HEK293T (cell line): Measurements from ENCODE around the gene INVS.

Source experiments
- BHLHE40 ChIP-seq: fragments of 450-650 bp; IDR thresholded peaks from 2 replicates; pipeline ENCODE4 v1.6.1; 2016; ENCODE audit warnings: mild to moderate bottlenecking, moderate library complexity, borderline replicate concordance
- HDGF ChIP-seq: fragments of 450-650 bp; IDR thresholded peaks from 2 replicates; pipeline ENCODE4 v1.6.1; 2017; ENCODE audit warnings: antibody characterized with exemption, borderline replicate concordance
- NFRKB ChIP-seq: fragments of 450-650 bp; IDR thresholded peaks from 2 replicates; pipeline ENCODE4 v1.6.1; 2016; ENCODE audit warnings: mild to moderate bottlenecking, moderate library complexity
- TARDBP ChIP-seq: fragments of 450-650 bp; IDR thresholded peaks from 2 replicates; pipeline ENCODE4 v1.6.1; 2016

GRCh38 chr9:100196215-100196614 lies 97.2 kb downstream of the INVS start:
- TF ChIP-seq NFRKB (no peak), BHLHE40 (no peak), HDGF (no peak), TARDBP (no peak)
